Kidney (tissue), 14 donors: ENCODE data around the gene ZNF609. TPM values are rescaled to one million over a fixed set of nuclear protein-coding genes. Genes with fewer than 3 reads are reported as not detected.

ENCODE experiments used
- DNase-seq, 5 donors: peaks; one replicate each; pipeline ENCODE4 v3.0.0-alpha.2; 2013 to 2020
- FAIRE-seq: peaks from 2 replicates; lab custom pipeline; 2012; peaks lifted over from hg19 to GRCh38; lab: Jason Lieb, UNC
- H3K27ac ChIP-seq, 2 donors: one replicate each; pipeline ENCODE4 v1.7.0; 2013; ENCODE audit warnings: low read depth in 2 of 2, low read length in 2 of 2, inconsistent platforms in 1 of 2
- H3K27me3 ChIP-seq: one replicate; pipeline ENCODE4 v1.7.1; 2013; ENCODE audit warnings: low read length, inconsistent platforms; ENCODE audit not compliant: control insufficient read depth, insufficient read depth
- H3K36me3 ChIP-seq, 3 donors: one replicate each; pipeline versions ENCODE4 v1.7.0 to v1.7.1; 2013; ENCODE audit warnings: low read length in 3 of 3, control low read depth in 1 of 3, inconsistent platforms in 1 of 3; ENCODE audit not compliant: insufficient read depth in 3 of 3, control insufficient read depth in 2 of 3
- H3K4me1 ChIP-seq, 3 donors: one replicate each; pipeline versions ENCODE4 v1.7.0 to v1.7.1; 2013; ENCODE audit warnings: low read length in 3 of 3, inconsistent platforms in 1 of 3, low read depth in 1 of 3; ENCODE audit not compliant: control insufficient read depth in 2 of 3, insufficient read depth in 2 of 3
- H3K4me3 ChIP-seq, 3 donors: one replicate each; pipeline versions ENCODE4 v1.7.0 to v1.8.1; 2013; ENCODE audit warnings: low read length in 3 of 3, control low read depth in 1 of 3, inconsistent platforms in 1 of 3
- H3K9ac ChIP-seq, 3 donors: one replicate each; pipeline versions ENCODE4 v1.7.0 to v1.7.1; 2013; ENCODE audit warnings: low read length in 3 of 3, control low read depth in 1 of 3, inconsistent platforms in 1 of 3
- H3K9me3 ChIP-seq, 3 donors: one replicate each; pipeline versions ENCODE4 v1.7.0 to v1.7.1; 2013; ENCODE audit warnings: low read length in 3 of 3, control low read depth in 1 of 3, inconsistent platforms in 1 of 3; ENCODE audit not compliant: control insufficient read depth in 2 of 3, insufficient read depth in 1 of 3
- CTCF ChIP-seq: IDR thresholded peaks from 3 replicates; pipeline ENCODE4 v1.5.1; 2012; ENCODE audit warnings: mild to moderate bottlenecking, moderate library complexity, borderline replicate concordance; ENCODE audit not compliant: insufficient read depth; ENCODE audit errors: extremely low read depth
- intact Hi-C: fragments of 100-400 bp; cut with DNase I; formaldehyde crosslinking; loops from one replicate; pipeline ENCODE4 v1.11.1; 2022
- polyA plus RNA-seq: library from polyadenylated mRNA; stranded (reverse); fragments of 350-450 nt; fragmentation: Illumina TruSeq; extraction: RNeasy Lipid Tissue Mini Kit (QIAGEN cat#74804); gene quantifications from one replicate; pipeline ENCODE4 v1.2.3, GENCODE V29; 2014; ENCODE audit warnings: low read depth, low replicate concordance; ENCODE audit not compliant: insufficient read depth
- total RNA-seq: library from RNA; stranded (reverse); fragmentation: NEBNext Ultra II Directional; extraction: Animal tissue kit (Norgen Biotek cat#: 25700); gene quantifications from one replicate; pipeline ENCODE4 v1.2.1, GENCODE V29; 2021
- donor health status: control.
- donor health status: control.
- donor health status: control.
- donor health status: control.
- donor health status: control.
- donor health status: DM: yes; HTN: yes; CAD: no.
- donor health status: Normal renal cell carcinoma (clear cell type).

ZNF609 gene
- total and polyA plus RNA-seq, 2 donors from 2014 or later, result 3.1 to 37.2 TPM

DNA sequence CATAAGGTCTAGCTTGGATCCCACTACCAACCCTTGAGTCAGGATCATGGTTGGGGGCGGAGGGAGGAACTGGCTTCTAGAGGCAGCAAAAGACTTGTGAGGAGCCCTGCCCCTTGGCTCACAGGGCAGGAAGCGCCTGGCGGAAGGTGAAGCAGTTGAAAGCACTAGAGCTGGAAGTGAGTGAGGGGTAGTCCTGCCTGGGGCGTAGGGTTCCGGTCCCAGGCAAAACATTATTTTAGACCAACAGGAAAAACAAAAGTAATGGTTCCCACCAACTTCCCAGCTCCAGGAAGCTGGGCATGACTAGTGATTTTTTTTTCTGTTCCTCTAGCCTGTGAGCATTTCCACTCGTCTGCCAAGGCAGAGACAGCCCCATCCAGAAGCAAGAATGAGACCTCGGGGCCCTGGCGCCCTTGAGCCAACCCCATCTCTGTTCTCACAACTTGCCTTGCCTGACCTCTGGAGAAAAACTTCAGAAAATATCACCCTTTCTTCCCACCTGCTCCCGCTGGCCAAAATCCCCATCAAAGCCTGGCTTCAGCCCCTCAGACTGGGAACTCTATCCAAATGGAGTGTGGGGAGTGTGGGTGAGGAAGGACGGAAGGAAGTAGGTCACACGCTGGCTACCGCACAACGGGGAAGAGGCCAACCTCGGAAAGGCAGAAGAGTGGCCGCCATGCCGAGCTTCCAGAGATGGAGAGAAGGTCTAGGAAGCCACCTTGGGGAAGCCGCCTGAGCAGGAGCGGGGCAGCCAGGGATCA lies 257.5 kb downstream of the ZNF609 start:
- Histone ChIP-seq H3K9me3 (no peaks in the 10 kb centered on the region), H3K4me3 (no peak overlapping the region), H3K27me3 (no peaks in the 10 kb centered on the region), H3K4me1 (peaks cover 0 to 4% (median 0%) of the 10 kb centered on the region in 3 donors), H3K27ac (peak overlapping the region; percentile 77 to 82), H3K9ac (no peak overlapping the region), H3K36me3 (peaks cover 0 to 4% (median 0%) of the 10 kb centered on the region in 3 donors)
- DNase-seq (peak in 1 of 5 donors; percentile 60), FAIRE-seq (no peak)
- intact Hi-C loops, result no loop called here
- TF ChIP-seq CTCF, result no peak

DNA sequence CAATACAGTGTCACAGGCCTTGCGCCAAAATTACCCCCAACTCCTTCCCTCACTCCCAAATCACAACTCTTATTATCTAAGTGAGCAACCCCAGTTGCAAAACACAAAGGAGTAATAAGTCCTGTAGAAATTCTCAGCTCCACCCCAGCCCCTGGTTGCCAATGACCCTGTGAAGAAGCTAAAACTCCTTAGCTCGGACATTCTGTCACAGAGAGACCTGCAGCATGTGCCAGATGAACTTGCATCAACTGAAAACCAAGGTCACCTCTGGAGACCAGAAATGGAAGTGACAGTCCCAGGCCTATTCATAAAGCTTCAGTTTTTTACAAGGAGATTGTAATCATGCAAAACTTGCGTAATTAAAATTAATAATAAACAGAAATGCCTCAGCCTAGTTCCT lies 259.8 kb downstream of the ZNF609 start:
- no peaks in the 10 kb centered on the region for H3K27me3 ChIP-seq
- no peak overlapping the region for H3K27ac ChIP-seq
- no peak for TF ChIP-seq CTCF
- intact Hi-C loops, result no loop called here
- no peaks in the 10 kb centered on the region for H3K9me3 ChIP-seq
- peak overlapping the region in 1 of 3 donors; percentile 34 for H3K9ac ChIP-seq
- no peak overlapping the region for H3K4me3 ChIP-seq
- no peak for FAIRE-seq
- peaks cover 0 to 4% (median 0%) of the 10 kb centered on the region in 3 donors for H3K4me1 ChIP-seq
- H3K36me3 ChIP-seq, result peaks cover 0 to 4% (median 0%) of the 10 kb centered on the region in 3 donors
- DNase-seq, result peak in 1 of 5 donors; percentile 8

DNA sequence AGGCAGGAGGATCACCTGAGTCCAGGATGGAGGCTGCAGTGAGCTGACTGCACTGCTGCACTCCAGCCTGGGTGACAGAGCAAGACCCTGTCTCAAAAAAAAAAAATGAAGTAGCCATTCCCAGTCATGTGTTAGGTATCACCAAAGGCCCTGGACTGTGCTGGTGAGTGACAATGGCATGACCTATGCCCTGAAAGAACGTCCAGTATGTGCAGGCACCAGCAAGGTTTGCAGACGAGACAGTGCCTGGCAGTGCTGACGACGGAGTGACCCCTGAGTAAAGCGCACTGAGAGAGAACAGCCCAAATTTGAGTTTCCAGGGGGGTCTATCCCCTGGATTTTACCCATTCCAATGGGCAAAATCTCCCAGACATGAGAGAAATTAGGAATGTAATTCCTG lies 269.8 kb downstream of the ZNF609 start:
- Histone ChIP-seq H3K27me3 (no peaks in the 10 kb centered on the region), H3K9me3 (no peaks in the 10 kb centered on the region), H3K27ac (no peak overlapping the region), H3K36me3 (no peaks in the 10 kb centered on the region), H3K9ac (no peak overlapping the region), H3K4me3 (no peak overlapping the region), H3K4me1 (peaks cover 0 to 9% (median 0%) of the 10 kb centered on the region in 3 donors)
- DNase-seq (no peak), FAIRE-seq (no peak)
- intact Hi-C loops, result loop anchor here (5.0 to 10.0 kb wide), 2 partner anchors 77 to 175 kb away; no protein-coding TSS in a partner anchor
- TF ChIP-seq CTCF, result no peak
